Mammary epithelial cell (primary cell): ENCODE data around the gene GSG1L.

ENCODE experiments used
- EZH2 ChIP-seq: IDR thresholded peaks from 2 replicates; pipeline ENCODE4 v1.6.1; 2012; ENCODE audit warnings: low read length, inconsistent platforms, borderline replicate concordance
- TF ChIP-seq, protein P1 (sequence below), 2 donors: IDR thresholded peaks in 1 of 2; conservative IDR thresholded peaks in 1 of 2; 2 replicates each; pipeline ENCODE4 v1.5.1; 2011 to 2012; ENCODE audit warnings: inconsistent platforms in 2 of 2, low read length in 2 of 2, mild to moderate bottlenecking in 2 of 2, control low read depth in 1 of 2, low read depth in 1 of 2; ENCODE audit not compliant: insufficient read depth in 1 of 2; ENCODE audit errors: extremely low read depth in 1 of 2

DNA sequence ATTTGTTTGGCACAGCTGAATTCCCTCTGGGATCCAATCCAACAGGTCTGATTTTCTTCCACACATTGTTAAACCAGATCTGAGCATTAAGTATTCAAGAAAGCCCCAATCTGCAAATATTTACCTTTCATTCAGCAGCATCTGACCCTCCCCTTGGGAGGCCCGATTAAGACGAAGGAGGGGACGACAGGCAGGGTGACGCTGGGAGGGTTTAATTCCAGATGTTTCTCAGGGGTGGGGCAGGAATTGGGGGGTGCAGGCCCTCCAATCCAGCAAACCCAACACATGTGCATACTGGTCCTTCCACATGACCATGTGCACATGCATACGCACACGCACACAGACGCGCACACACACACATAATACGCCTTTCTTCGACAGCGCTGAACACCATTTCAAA is 240.5 kb downstream of the GSG1L start:
- TF ChIP-seq, protein P1, sequence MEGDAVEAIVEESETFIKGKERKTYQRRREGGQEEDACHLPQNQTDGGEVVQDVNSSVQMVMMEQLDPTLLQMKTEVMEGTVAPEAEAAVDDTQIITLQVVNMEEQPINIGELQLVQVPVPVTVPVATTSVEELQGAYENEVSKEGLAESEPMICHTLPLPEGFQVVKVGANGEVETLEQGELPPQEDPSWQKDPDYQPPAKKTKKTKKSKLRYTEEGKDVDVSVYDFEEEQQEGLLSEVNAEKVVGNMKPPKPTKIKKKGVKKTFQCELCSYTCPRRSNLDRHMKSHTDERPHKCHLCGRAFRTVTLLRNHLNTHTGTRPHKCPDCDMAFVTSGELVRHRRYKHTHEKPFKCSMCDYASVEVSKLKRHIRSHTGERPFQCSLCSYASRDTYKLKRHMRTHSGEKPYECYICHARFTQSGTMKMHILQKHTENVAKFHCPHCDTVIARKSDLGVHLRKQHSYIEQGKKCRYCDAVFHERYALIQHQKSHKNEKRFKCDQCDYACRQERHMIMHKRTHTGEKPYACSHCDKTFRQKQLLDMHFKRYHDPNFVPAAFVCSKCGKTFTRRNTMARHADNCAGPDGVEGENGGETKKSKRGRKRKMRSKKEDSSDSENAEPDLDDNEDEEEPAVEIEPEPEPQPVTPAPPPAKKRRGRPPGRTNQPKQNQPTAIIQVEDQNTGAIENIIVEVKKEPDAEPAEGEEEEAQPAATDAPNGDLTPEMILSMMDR (conservative IDR thresholded peaks at IDR 0.05 in 1 of 2, IDR thresholded peaks at IDR 0.05 in 1 of 2; ENCODE audit: extremely low read depth in 1 of 2, insufficient read depth in 1 of 2, low read depth in 1 of 2, low read length in 2 of 2): no peak
- TF ChIP-seq EZH2: no peak
